Neutrophil (primary cell): ENCODE data around the gene ITGA3.

Experiments
- H3K27ac ChIP-seq: fragments of 200-600 bp; sonication (generic); 2 replicates; pipeline ENCODE4 v1.5.1; 2016; ENCODE audit warnings: mild to moderate bottlenecking, moderate library complexity
- H3K27me3 ChIP-seq: fragments of 200-600 bp; sonication (generic); 2 replicates; pipeline ENCODE4 v1.6.0; 2016; ENCODE audit warnings: mild to moderate bottlenecking
- H3K36me3 ChIP-seq: fragments of 200-600 bp; sonication (generic); 2 replicates; pipeline ENCODE4 v1.5.1; 2017
- H3K4me1 ChIP-seq, 2 experiments: fragments of 200-600 bp in 1 of 2; sonication (generic) in 1 of 2; 1 replicate in 1 of 2; 2 replicates in 1 of 2; pipeline versions ENCODE4 v1.5.1 to v1.6.1; 2013 to 2016; ENCODE audit warnings: low read depth in 1 of 2, low read length in 1 of 2, mild to moderate bottlenecking in 1 of 2, moderate library complexity in 1 of 2; ENCODE audit not compliant: control insufficient read depth in 1 of 2, insufficient read depth in 1 of 2
- H3K4me3 ChIP-seq, 2 experiments: fragments of 200-600 bp in 1 of 2; sonication (generic) in 1 of 2; 1 replicate in 1 of 2; 2 replicates in 1 of 2; pipeline ENCODE4 v1.5.1; 2013 to 2016; ENCODE audit warnings: low read depth in 1 of 2, low read length in 1 of 2, mild to moderate bottlenecking in 1 of 2, moderate library complexity in 1 of 2
- H3K9me3 ChIP-seq: fragments of 200-600 bp; sonication (generic); 2 replicates; pipeline ENCODE4 v1.5.1; 2016
- TF ChIP-seq, protein P1 (sequence below): fragments of 200-600 bp; sonication (generic); IDR thresholded peaks from 2 replicates; pipeline ENCODE4 v1.5.1; 2016; ENCODE audit warnings: antibody characterized with exemption

ITGA3 gene

DNA sequence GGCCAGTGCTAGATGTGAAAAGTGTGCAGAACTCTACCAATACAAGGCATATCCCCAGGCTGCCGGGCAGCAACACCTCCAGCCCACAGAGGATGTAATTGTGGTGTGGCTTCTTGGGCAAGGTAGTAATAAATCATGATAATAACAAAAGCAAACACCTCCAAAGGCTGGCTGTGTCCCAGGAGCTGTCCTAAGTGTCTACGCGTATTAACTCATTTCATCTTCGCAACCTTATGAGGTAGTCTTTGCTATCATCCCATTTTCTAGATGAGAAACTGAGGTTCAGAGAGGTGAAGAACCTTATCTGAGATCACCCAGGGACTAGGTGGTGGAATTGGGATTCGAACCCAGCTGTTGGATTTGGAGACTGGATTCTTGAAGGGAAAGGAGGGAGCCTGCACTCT lies 44.6 kb downstream of the ITGA3 start:
- Histone ChIP-seq H3K4me1 (peaks cover 3 to 4% of the 10 kb centered on the region in 2 experiments), H3K4me3 (no peak overlapping the region), H3K36me3 (no peaks in the 10 kb centered on the region), H3K27ac (no peak overlapping the region), H3K9me3 (no peaks in the 10 kb centered on the region), H3K27me3 (no peaks in the 10 kb centered on the region)
- TF ChIP-seq, protein P1, sequence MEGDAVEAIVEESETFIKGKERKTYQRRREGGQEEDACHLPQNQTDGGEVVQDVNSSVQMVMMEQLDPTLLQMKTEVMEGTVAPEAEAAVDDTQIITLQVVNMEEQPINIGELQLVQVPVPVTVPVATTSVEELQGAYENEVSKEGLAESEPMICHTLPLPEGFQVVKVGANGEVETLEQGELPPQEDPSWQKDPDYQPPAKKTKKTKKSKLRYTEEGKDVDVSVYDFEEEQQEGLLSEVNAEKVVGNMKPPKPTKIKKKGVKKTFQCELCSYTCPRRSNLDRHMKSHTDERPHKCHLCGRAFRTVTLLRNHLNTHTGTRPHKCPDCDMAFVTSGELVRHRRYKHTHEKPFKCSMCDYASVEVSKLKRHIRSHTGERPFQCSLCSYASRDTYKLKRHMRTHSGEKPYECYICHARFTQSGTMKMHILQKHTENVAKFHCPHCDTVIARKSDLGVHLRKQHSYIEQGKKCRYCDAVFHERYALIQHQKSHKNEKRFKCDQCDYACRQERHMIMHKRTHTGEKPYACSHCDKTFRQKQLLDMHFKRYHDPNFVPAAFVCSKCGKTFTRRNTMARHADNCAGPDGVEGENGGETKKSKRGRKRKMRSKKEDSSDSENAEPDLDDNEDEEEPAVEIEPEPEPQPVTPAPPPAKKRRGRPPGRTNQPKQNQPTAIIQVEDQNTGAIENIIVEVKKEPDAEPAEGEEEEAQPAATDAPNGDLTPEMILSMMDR = no peak

DNA sequence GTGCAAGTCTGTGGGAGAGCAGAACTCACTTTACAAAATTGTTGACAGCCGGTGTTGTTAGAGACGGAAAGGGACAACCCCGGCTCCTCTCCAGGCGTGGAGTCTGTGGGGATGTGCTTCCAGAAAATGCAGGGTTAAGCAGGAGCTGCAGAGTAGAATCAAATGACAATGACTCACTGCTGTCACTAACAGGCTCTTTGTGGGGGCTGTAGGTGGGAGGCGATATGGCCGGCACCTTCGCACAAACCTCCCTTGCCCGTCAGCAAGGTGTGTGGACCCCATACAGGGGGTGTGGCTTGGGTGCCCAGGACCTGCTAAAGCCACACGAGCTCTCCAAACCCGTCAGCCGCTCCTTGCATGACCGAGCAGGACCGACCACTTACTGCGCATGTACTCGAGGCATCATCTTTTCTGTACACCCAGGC lies 45.0 kb downstream of the ITGA3 start:
- Histone ChIP-seq H3K9me3 (no peaks in the 10 kb centered on the region), H3K27me3 (no peaks in the 10 kb centered on the region), H3K27ac (no peak overlapping the region), H3K4me1 (no peaks in the 10 kb centered on the region), H3K4me3 (no peak overlapping the region), H3K36me3 (no peaks in the 10 kb centered on the region)
- TF ChIP-seq, protein P1 = no peak

DNA sequence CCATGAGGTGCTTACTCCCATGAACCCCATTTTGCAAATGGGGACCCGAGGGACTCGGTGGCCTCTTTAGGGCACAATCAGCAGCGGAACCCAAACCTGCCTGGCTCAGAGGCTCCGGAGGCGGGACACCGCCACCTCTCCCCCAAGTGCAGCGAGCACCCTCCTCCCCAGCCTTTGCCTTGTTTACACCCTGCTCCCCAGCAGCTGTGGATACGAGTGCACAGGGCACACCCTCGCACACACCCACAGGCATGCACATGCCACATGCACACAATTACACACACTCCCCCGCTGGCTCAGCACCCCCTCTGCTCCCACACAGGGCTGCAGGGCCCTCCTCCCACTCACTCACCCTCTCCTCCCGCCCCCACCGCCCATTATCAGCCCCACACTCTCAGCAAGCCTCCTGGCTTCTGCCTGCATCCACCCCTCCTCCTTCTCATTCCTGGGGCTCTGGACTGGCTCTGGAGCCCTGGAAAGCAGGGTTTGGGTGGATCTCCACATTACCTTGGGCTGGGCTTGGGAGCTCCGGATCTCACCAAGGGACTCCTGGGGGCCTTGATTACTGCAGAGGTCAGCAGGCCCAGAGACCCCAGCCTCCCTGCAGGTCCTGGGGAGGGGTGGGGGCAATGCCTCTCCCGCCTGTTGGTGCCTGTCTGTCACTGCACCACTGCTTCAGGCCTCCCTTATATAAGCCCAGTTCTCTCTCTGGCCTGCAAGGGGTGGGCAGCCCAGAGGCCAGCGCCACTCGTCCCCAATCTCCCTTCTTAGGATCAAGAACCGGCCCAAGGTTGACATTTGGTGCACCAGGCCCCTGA lies 45.6 kb downstream of the ITGA3 start:
- no peaks in the 10 kb centered on the region for H3K27me3 ChIP-seq
- no peaks in the 10 kb centered on the region for H3K9me3 ChIP-seq
- H3K4me1 ChIP-seq = no peaks in the 10 kb centered on the region
- no peak overlapping the region for H3K27ac ChIP-seq
- no peaks in the 10 kb centered on the region for H3K36me3 ChIP-seq
- TF ChIP-seq, protein P1 = no peak
- H3K4me3 ChIP-seq = no peak overlapping the region

DNA sequence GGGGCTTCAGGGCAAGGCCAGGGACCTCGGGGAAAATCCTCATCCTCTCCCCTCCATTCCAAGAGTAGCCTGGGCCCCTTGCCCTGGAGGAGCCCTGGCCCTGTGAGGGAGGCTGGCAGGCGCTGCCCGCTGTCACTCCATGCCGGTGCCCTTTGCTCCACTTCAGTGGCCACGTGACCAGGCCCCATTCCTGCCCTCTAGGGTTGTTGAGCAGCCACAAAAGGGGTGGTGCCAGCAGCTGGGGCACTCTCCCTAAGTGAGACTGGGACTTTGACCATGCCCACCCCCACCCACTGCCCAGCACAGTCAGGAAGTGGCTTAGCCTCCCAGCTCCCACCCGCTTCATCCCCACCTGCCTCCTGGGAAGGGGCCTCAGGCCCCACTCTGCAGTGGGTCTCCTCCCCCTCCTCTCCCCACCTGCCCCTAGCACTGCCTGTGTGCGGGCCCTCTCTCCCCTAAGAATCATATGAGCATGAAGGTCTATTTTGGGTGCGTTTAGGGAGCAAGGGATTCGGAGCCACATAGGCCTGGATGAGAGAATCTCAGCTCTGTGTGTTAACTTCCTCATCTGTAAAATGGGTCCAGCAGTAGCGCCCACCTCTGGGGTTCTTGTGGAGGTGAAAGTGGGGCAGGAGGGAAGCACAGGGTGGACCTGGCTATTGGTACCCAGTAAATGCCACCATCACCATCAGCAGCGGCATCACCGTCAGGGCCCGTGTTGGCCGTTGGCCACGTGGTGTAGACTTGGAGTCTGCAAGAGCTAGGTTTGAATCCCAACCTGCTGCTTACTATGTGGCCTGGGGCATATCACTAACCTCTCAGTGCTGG lies 46.5 kb downstream of the ITGA3 start:
- Histone ChIP-seq H3K27me3 (no peaks in the 10 kb centered on the region), H3K9me3 (no peaks in the 10 kb centered on the region), H3K4me1 (no peaks in the 10 kb centered on the region), H3K27ac (no peak overlapping the region), H3K4me3 (no peak overlapping the region), H3K36me3 (no peaks in the 10 kb centered on the region)
- TF ChIP-seq, protein P1 = no peak

DNA sequence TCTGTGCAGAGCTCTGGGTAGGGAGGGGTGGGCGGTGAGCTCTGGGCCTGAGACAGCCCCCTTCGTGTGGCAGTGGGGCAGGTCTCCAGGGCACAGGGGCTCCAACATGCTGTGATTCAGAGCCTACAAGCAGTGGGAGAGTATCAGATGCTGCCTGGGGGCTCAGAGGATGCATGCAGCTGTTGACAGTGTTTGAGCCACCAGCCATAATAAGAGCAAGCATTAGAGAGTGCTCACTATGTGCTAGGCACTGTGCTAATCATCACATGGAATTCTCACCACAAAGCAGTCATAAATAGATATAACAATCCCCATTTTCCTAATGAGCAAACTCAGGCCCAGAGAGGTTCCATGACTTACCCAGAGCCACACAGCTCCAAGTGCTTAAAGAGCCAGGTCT lies 47.3 kb downstream of the ITGA3 start:
- TF ChIP-seq, protein P1 = no peak
- H3K4me1 ChIP-seq = no peaks in the 10 kb centered on the region
- no peak overlapping the region for H3K4me3 ChIP-seq
- no peaks in the 10 kb centered on the region for H3K9me3 ChIP-seq
- no peak overlapping the region for H3K27ac ChIP-seq
- H3K27me3 ChIP-seq = no peaks in the 10 kb centered on the region
- H3K36me3 ChIP-seq = no peaks in the 10 kb centered on the region
